ENCODE results near the gene SHISA2. TPM values are rescaled to one million over a fixed set of nuclear protein-coding genes. Genes with fewer than 3 reads are reported as not detected.

Gene SHISA2
- total RNA-seq, 1 donor from 2014 or later: 0.34 TPM

GRCh38 chr13:26050568-26051230 lies 1.1 kb downstream of the SHISA2 start:
- intact Hi-C loops (cut with micrococcal nuclease): loop anchor here (5.0 to 10.0 kb wide), 3 partner anchors 78 to 296 kb away; no protein-coding TSS in a partner anchor

- intact Hi-C loops (cut with micrococcal nuclease): no loop called here
Observed at GRCh38 chr13:26048741-26049140, 3.1 kb downstream of the SHISA2 start.

DNA sequence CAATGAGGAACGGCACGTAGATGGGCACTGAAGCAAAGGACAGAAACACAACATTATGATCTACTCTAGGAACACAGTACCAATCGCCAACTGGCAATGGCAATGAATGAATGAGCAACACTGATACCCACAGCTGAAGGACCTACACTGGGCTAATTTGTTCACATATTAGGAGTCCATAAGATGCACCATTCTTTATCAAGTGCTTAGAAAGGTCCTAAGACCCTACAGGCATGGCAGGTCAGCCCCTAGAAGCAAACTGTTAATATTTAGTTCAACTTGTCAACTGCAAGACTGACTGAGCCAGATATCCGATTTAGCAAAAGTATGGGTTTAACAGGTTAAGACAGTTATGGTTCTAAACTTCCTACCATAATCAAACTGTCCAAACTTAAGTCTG lies 4.8 kb downstream of the SHISA2 start:
- intact Hi-C loops (cut with micrococcal nuclease): no loop called here

- intact Hi-C loops (cut with micrococcal nuclease): no loop called here
Observed at GRCh38 chr13:26046639-26047038, 5.2 kb downstream of the SHISA2 start.

- intact Hi-C loops (cut with micrococcal nuclease): no loop called here
Observed at GRCh38 chr13:26045142-26045541, 6.7 kb downstream of the SHISA2 start.

GRCh38 chr13:26042785-26043184 lies 9.0 kb downstream of the SHISA2 start:
- intact Hi-C loops (cut with micrococcal nuclease): no loop called here

- intact Hi-C loops (cut with micrococcal nuclease): no loop called here
Observed at GRCh38 chr13:26041444-26041843, 10.4 kb downstream of the SHISA2 start.

GRCh38 chr13:26038931-26039475 lies 12.8 kb downstream of the SHISA2 start:
- intact Hi-C loops (cut with micrococcal nuclease): no loop called here

DNA sequence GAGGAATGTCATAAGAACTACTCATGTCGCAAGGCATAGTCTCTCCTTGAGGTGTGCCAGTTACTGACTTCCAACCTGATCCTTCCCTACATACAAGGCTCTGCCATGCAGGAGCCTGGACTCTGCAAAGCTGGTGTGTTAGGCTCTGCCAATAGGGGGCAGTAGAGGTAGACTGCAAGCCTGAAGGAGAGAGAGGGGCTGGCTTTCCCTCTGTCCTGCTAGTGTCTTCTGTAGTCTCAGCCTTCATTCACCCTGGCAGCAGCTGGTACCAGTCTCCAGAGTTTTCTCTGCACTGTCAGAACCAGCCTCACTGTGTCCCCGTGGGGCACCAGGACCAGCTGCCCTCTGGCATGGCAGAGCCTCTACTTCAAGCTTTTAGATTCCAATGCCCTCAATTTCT lies 14.5 kb downstream of the SHISA2 start:
- intact Hi-C loops (cut with micrococcal nuclease): no loop called here

DNA sequence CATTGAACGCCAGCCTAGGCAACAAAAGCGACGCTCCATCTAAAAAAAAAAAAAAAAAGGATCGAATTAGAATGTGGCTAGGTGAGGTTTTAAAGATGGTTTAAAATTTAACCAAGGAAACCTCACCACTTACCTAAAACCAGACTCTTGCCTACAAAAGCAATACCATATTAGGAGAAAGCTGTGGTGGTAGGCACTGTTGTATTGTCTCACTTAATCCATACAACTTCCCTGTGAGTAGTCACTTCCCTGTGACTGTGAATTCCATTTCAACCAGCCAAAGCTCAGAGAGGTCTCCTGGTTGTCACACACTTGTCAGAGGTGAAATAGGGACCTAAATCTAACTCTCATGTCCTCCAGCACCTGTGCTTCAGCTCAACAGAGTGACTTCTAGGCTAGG lies 15.4 kb downstream of the SHISA2 start:
- intact Hi-C loops (cut with micrococcal nuclease): no loop called here

GRCh38 chr13:26034018-26034417 lies 17.8 kb downstream of the SHISA2 start:
- intact Hi-C loops (cut with micrococcal nuclease): no loop called here

GRCh38 chr13:26030331-26030730 lies 21.5 kb downstream of the SHISA2 start:
- intact Hi-C loops (cut with micrococcal nuclease): no loop called here

- intact Hi-C loops (cut with micrococcal nuclease): no loop called here
Observed at GRCh38 chr13:26029581-26030136, 22.2 kb downstream of the SHISA2 start.

DNA sequence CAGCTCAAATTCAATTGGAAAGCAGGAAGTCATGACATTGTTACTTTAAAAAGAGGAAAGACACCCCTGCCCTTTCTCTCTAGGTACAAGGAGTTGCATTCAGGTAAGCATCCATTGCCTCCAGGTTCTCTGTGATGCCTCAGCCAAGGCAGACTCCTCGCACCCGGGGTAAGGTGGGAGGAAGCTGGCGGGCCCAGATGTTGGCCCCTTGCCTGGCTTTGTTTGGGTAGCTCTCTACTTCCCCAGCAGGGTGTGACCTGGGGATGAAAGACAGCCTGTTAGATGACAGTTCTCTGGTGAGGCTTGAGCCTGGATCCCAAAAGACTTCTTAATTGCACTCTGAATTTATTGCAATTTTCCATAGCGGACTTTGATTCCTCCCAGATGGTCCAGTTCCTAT lies 25.6 kb downstream of the SHISA2 start:
- intact Hi-C loops (cut with micrococcal nuclease): no loop called here

- intact Hi-C loops (cut with micrococcal nuclease): no loop called here
Observed at GRCh38 chr13:26025771-26026170, 26.0 kb downstream of the SHISA2 start.

GRCh38 chr13:26025196-26025595 lies 26.6 kb downstream of the SHISA2 start:
- intact Hi-C loops (cut with micrococcal nuclease): no loop called here

DNA sequence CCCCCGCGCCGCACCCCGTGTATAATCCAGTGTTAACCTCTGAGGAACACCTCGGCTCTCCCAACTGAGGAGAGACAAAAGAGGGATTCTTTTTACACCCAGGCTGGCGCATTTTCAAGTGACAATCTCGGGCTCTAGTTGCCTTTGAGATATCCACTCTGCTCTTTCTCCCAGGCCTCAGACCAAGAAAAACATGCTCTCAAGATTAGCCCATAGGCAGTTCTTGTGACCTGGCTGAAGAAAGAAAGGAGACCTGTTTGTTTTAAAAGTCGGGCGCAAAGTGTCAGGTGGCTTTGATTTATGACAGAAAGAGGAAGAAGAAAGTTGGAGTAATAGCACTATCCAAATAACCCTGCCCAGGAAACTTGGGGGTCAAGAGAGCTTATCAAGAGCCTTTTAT lies 27.3 kb downstream of the SHISA2 start:
- intact Hi-C loops (cut with micrococcal nuclease): no loop called here

GRCh38 chr13:26022538-26023292 lies 29.1 kb downstream of the SHISA2 start:
- intact Hi-C loops (cut with micrococcal nuclease): no loop called here

GRCh38 chr13:26021956-26022355 lies 29.9 kb downstream of the SHISA2 start:
- intact Hi-C loops (cut with micrococcal nuclease): no loop called here

GRCh38 chr13:26021516-26021915 lies 30.3 kb downstream of the SHISA2 start:
- intact Hi-C loops (cut with micrococcal nuclease): no loop called here

- intact Hi-C loops (cut with micrococcal nuclease): no loop called here
Observed at GRCh38 chr13:26020891-26021290, 30.9 kb downstream of the SHISA2 start.

All from T-helper 2 cell treated with Interferon-gamma antibody and Interleukin-4, amounts not matched to agents 100 ng/mL and 5 ng/mL, for 36 hours (primary cell).